Testis (tissue), 3 donors: ENCODE measurements around the gene SLC9C2. TPM values are rescaled to one million over a fixed set of nuclear protein-coding genes. Genes with fewer than 3 reads are reported as not detected.

Source experiments
- DNase-seq: peaks from one replicate; pipeline ENCODE4 v3.0.0-alpha.2; 2019
- H3K27ac ChIP-seq, 2 donors: fragments of 200-600 bp; sonication (generic); one replicate each; pipeline ENCODE4 v1.5.1; 2019
- H3K27me3 ChIP-seq: fragments of 200-600 bp; sonication (generic); one replicate; pipeline ENCODE4 v1.5.1; 2019
- H3K36me3 ChIP-seq: fragments of 200-600 bp; sonication (generic); one replicate; pipeline ENCODE4 v1.5.1; 2017; ENCODE audit warnings: low read depth; ENCODE audit errors: missing control alignments
- H3K4me1 ChIP-seq: fragments of 200-600 bp; sonication (generic); one replicate; pipeline ENCODE4 v1.5.1; 2019
- H3K4me3 ChIP-seq, 2 donors: fragments of 200-600 bp; sonication (generic); one replicate each; pipeline ENCODE4 v1.5.1; 2017 to 2019
- H3K9me3 ChIP-seq: fragments of 200-600 bp; sonication (generic); one replicate; pipeline ENCODE4 v1.5.1; 2017
- POLR2A ChIP-seq: fragments of 450-650 bp; IDR thresholded peaks from one replicate; pipeline ENCODE4 v1.6.1; 2017; ENCODE audit warnings: antibody characterized with exemption, mild to moderate bottlenecking, moderate library complexity
- WGBS, 2 donors: methylation state at CpG; one replicate each; pipeline ENCODE4 v1.1.5; 2018; 5-methylcytosine and 5-hydroxymethylcytosine counted together
- intact Hi-C: fragments of 100-400 bp; cut with DNase I; formaldehyde crosslinking; loops from one replicate; pipeline ENCODE4 v1.15.1; 2023; ENCODE audit warnings: low total_unique reads
- polyA plus RNA-seq: library from polyadenylated mRNA; stranded (reverse); fragments of 350-450 nt; fragmentation: Illumina TruSeq; extraction: RNeasy Lipid Tissue Mini Kit (QIAGEN cat#74804); gene quantifications from one replicate; pipeline ENCODE4 v1.2.3, GENCODE V29; 2014; ENCODE audit warnings: low read depth, low replicate concordance; ENCODE audit not compliant: insufficient read depth
- total RNA-seq, 2 donors: library from RNA; depleted of rRNA; stranded (reverse); fragments of >200 nt; gene quantifications; one replicate each; pipeline ENCODE4 v1.2.3, GENCODE V29; 2016
- TF ChIP-seq, protein P1 (sequence below), 3 experiments: fragments of 450-650 bp in 2 of 3; fragments of 200-600 bp in 1 of 3; sonication (generic) in 1 of 3; IDR thresholded peaks; one replicate each; pipeline ENCODE4 v1.5.1; 2016 to 2019; ENCODE audit warnings: antibody characterized with exemption in 3 of 3, mild to moderate bottlenecking in 2 of 3, moderate library complexity in 1 of 3

SLC9C2 gene
- total and polyA plus RNA-seq, 3 donors from 2014 or later: 15.8 to 17.1 (median 15.9) TPM

DNA sequence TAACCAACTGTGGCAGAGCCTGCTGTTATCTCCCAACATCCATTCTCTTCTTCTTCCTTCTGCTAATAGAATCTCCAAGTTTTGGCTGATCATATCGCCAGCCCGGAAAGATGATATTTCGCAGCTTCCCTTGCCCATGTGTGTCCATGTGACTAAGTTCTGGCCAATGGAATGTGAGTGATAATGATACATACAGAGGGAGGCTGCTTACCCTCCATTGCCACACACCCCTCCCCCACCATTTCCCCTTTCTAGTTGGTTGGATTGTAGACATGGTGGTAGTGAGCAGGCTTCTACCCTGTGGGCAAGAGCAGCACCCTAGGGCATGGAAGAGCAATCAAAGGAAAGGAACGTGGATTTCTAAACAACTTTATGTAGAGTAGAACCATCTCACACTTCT, 48.8 kb downstream of the SLC9C2 start:
- 80 to 93% methylated on average over 4 of the region's 4 CpGs for WGBS, 2 donors
- no peak overlapping the region for H3K27ac ChIP-seq
- no peak overlapping the region for H3K4me3 ChIP-seq
- no peak for DNase-seq
- no peak for TF ChIP-seq POLR2A
- TF ChIP-seq, protein P1, sequence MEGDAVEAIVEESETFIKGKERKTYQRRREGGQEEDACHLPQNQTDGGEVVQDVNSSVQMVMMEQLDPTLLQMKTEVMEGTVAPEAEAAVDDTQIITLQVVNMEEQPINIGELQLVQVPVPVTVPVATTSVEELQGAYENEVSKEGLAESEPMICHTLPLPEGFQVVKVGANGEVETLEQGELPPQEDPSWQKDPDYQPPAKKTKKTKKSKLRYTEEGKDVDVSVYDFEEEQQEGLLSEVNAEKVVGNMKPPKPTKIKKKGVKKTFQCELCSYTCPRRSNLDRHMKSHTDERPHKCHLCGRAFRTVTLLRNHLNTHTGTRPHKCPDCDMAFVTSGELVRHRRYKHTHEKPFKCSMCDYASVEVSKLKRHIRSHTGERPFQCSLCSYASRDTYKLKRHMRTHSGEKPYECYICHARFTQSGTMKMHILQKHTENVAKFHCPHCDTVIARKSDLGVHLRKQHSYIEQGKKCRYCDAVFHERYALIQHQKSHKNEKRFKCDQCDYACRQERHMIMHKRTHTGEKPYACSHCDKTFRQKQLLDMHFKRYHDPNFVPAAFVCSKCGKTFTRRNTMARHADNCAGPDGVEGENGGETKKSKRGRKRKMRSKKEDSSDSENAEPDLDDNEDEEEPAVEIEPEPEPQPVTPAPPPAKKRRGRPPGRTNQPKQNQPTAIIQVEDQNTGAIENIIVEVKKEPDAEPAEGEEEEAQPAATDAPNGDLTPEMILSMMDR (IDR thresholded peaks at IDR 0.05): no peak
- H3K9me3 ChIP-seq: no peaks in the 10 kb centered on the region
- intact Hi-C loops: no loop called here
- H3K4me1 ChIP-seq: no peaks in the 10 kb centered on the region
- no peaks in the 10 kb centered on the region for H3K36me3 ChIP-seq
- no peaks in the 10 kb centered on the region for H3K27me3 ChIP-seq

DNA sequence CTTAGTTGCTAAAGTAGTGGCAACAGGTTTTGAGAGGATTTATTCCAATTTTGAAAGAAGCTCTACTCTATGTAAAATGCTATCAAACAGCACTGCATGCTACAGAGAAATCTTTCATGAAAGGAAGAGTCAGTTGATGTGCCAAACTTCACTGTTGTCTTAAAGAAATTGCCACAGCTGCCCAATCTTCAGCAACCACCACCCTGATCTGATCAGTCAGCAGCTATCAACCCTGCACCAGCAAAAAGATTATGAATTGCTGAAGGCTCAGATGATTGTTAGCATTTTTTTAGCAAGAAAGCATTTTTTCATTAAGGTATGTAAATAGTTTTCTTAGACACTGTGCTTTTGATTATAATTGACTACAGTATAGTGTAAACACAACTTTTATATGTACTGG, 49.6 kb downstream of the SLC9C2 start:
- Histone ChIP-seq H3K27ac (no peak overlapping the region), H3K4me3 (no peak overlapping the region), H3K27me3 (no peaks in the 10 kb centered on the region), H3K36me3 (no peaks in the 10 kb centered on the region), H3K9me3 (no peaks in the 10 kb centered on the region), H3K4me1 (no peaks in the 10 kb centered on the region)
- DNase-seq: no peak
- TF ChIP-seq, protein P1 (IDR thresholded peaks at IDR 0.05): no peak
- no peak for TF ChIP-seq POLR2A
- intact Hi-C loops: no loop called here

DNA sequence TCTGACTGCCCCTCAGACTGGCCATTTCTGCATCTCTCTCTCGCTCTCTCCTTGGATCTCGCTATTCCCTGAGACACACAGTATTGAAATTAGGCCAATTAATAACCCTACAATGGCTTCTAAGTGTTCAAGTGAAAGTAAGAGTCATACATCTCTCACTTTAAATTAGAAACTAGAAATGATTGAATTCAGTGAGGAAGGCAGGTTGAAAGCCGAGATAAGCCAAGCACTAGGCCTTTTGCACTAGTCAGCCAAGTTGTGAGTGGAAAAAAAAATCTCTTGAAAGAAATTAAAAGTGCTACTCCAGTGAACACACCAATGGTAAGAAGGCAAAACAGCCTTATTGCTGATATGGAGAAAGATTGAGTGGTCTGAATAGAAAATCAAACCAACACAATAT, 51.2 kb downstream of the SLC9C2 start:
- no peaks in the 10 kb centered on the region for H3K36me3 ChIP-seq
- TF ChIP-seq, protein P1 (IDR thresholded peaks at IDR 0.05): no peak
- TF ChIP-seq POLR2A: no peak
- H3K9me3 ChIP-seq: no peaks in the 10 kb centered on the region
- no peak for DNase-seq
- intact Hi-C loops: no loop called here
- no peaks in the 10 kb centered on the region for H3K27me3 ChIP-seq
- 92% methylated on average over 3 of the region's 3 CpGs for WGBS, 2 donors
- no peaks in the 10 kb centered on the region for H3K4me1 ChIP-seq
- no peak overlapping the region for H3K4me3 ChIP-seq
- H3K27ac ChIP-seq: no peak overlapping the region

DNA sequence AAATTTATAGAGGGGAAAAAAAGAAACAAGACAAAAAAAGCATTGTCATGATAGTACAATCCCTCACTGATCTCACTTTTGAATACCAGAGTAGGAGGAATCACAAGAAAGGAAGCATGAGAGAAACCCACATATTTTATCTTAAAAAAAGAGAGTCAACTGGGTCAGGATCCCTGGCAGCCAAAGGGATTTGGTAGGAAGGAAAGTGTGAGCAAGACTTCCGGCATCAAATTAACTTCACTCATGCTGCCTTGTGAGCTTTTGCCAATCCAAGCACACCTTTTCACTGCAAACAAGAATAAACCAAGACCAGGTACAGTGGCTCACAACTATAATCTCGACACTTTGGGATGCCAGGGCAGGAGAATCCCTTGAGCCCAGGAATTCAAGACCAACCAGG, 53.1 kb downstream of the SLC9C2 start:
- Histone ChIP-seq H3K4me3 (no peak overlapping the region), H3K4me1 (no peaks in the 10 kb centered on the region), H3K9me3 (no peaks in the 10 kb centered on the region), H3K36me3 (no peaks in the 10 kb centered on the region), H3K27me3 (no peaks in the 10 kb centered on the region), H3K27ac (no peak overlapping the region)
- TF ChIP-seq, protein P1 (IDR thresholded peaks at IDR 0.05): no peak
- no peak for TF ChIP-seq POLR2A
- intact Hi-C loops: no loop called here
- DNase-seq: no peak
- 77 to 81% methylated on average over 2 of the region's 2 CpGs for WGBS, 2 donors

DNA sequence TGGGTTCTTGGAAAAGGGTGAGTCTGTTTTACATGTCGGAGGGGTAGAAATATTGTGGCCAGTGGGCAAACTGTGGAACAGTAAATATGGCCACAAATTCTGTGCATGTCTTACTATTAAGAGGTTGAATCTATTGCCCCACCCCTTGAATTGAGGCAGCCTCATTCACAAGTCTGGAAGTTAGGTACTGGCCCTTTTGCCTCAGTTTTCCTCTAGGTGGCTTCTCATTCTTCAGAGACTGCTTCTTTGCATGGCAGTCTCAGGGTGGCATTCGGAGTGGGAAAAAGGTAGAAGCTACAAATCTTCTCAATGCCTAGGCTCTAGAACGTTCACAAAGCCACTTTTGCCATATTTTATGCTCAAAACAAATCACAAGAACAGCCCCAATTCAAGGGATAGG, 57.2 kb downstream of the SLC9C2 start:
- WGBS, 2 donors: 72 to 84% methylated on average over 3 of the region's 3 CpGs
- Histone ChIP-seq H3K4me3 (no peak overlapping the region), H3K4me1 (no peaks in the 10 kb centered on the region), H3K36me3 (no peaks in the 10 kb centered on the region), H3K27ac (no peak overlapping the region), H3K27me3 (no peaks in the 10 kb centered on the region), H3K9me3 (no peaks in the 10 kb centered on the region)
- TF ChIP-seq, protein P1 (IDR thresholded peaks at IDR 0.05): no peak
- TF ChIP-seq POLR2A: no peak
- intact Hi-C loops: no loop called here
- DNase-seq: no peak
